ENCODE measurements around the gene ERFE. TPM values are rescaled to one million over a fixed set of nuclear protein-coding genes. Genes with fewer than 3 reads are reported as not detected.

The ERFE gene
- total RNA-seq, 1 experiment from 2014 or later: 2.8 TPM

DNA sequence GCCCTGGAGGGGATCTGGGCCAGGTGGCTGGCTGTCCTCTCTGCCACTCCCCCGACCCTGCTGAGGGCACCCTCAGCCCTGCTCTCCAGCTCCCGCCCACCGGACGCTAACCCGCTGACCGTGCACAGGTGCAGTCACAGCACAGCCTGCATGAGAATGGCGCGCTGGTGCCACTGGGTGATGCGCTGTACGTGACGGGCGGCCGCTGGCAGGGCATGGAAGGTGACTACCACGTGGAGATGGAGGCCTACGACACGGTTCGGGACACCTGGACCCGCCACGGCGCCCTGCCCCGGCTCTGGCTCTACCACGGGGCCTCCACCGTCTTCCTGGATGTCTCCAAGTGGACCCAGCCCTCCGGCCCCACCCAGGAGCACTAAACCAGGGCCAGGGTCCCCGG lies 8.1 kb upstream of the ERFE start:
- Histone ChIP-seq H3K27ac (ENCODE audit: low read length) (no peak overlapping the region), H3K36me3 (ENCODE audit: insufficient read depth, low read length) (no peaks in the 10 kb centered on the region), H3K4me1 (ENCODE audit: low read length) (peaks cover 7% of the 10 kb centered on the region), H3K79me2 (ENCODE audit: low read length) (no peaks in the 10 kb centered on the region), H3K9ac (ENCODE audit: low read length) (no peak overlapping the region), H3K4me2 (ENCODE audit: low read depth, low read length, poor library complexity, severe bottlenecking) (no peak overlapping the region), H3K27me3 (ENCODE audit: low read length) (no peaks in the 10 kb centered on the region), H4K20me1 (ENCODE audit: insufficient read depth, low read depth, low read length) (no peaks in the 10 kb centered on the region), H3K9me3 (ENCODE audit: low read length) (no peaks in the 10 kb centered on the region), H2AFZ (ENCODE audit: low read length) (no peak overlapping the region), H3K4me3 (ENCODE audit: low read length) (no peak overlapping the region), H3K9me2 (replicated peaks; ENCODE audit: insufficient read depth, low read length) (no peaks in the 10 kb centered on the region)
- DNase-seq: no peak

- Histone ChIP-seq H3K9me2 (replicated peaks; ENCODE audit: insufficient read depth, low read length) (no peaks in the 10 kb centered on the region), H3K4me1 (ENCODE audit: low read length) (peaks cover 7% of the 10 kb centered on the region), H3K27ac (ENCODE audit: low read length) (no peak overlapping the region), H3K9ac (ENCODE audit: low read length) (no peak overlapping the region), H3K4me3 (ENCODE audit: low read length) (no peak overlapping the region), H3K79me2 (ENCODE audit: low read length) (no peaks in the 10 kb centered on the region), H2AFZ (ENCODE audit: low read length) (no peak overlapping the region), H3K27me3 (ENCODE audit: low read length) (no peaks in the 10 kb centered on the region), H3K9me3 (ENCODE audit: low read length) (no peaks in the 10 kb centered on the region), H3K4me2 (ENCODE audit: low read depth, low read length, poor library complexity, severe bottlenecking) (no peak overlapping the region), H4K20me1 (ENCODE audit: insufficient read depth, low read depth, low read length) (no peaks in the 10 kb centered on the region), H3K36me3 (ENCODE audit: insufficient read depth, low read length) (no peaks in the 10 kb centered on the region)
- DNase-seq: no peak
Observed at GRCh38 chr2:238151205-238151604, 7.6 kb upstream of the ERFE start.

GRCh38 chr2:238151628-238152235 lies 7.0 kb upstream of the ERFE start:
- no peaks in the 10 kb centered on the region for H3K9me2 ChIP-seq (replicated peaks; ENCODE audit: insufficient read depth, low read length)

GRCh38 chr2:238152771-238153688 lies 5.7 kb upstream of the ERFE start:
- Histone ChIP-seq H3K9me2 (replicated peaks; ENCODE audit: insufficient read depth, low read length) (no peaks in the 10 kb centered on the region), H2AFZ (ENCODE audit: low read length) (no peak overlapping the region), H3K9me3 (ENCODE audit: low read length) (no peaks in the 10 kb centered on the region), H3K4me2 (ENCODE audit: low read depth, low read length, poor library complexity, severe bottlenecking) (no peak overlapping the region), H3K27me3 (ENCODE audit: low read length) (no peaks in the 10 kb centered on the region), H3K4me3 (ENCODE audit: low read length) (no peak overlapping the region), H3K4me1 (ENCODE audit: low read length) (no peaks in the 10 kb centered on the region), H3K36me3 (ENCODE audit: insufficient read depth, low read length) (no peaks in the 10 kb centered on the region), H3K9ac (ENCODE audit: low read length) (no peak overlapping the region), H3K79me2 (ENCODE audit: low read length) (no peaks in the 10 kb centered on the region), H4K20me1 (ENCODE audit: insufficient read depth, low read depth, low read length) (no peaks in the 10 kb centered on the region), H3K27ac (ENCODE audit: low read length) (no peak overlapping the region)
- DNase-seq: peak; percentile 49

More at GRCh38 chr2:238151628-238152235, 7.0 kb upstream of the ERFE start:
- Histone ChIP-seq H2AFZ (ENCODE audit: low read length) (no peak overlapping the region), H3K9ac (ENCODE audit: low read length) (no peak overlapping the region), H3K79me2 (ENCODE audit: low read length) (no peaks in the 10 kb centered on the region), H3K36me3 (ENCODE audit: insufficient read depth, low read length) (no peaks in the 10 kb centered on the region), H3K4me2 (ENCODE audit: low read depth, low read length, poor library complexity, severe bottlenecking) (no peak overlapping the region), H3K9me3 (ENCODE audit: low read length) (no peaks in the 10 kb centered on the region), H3K4me3 (ENCODE audit: low read length) (no peak overlapping the region), H3K27me3 (ENCODE audit: low read length) (no peaks in the 10 kb centered on the region), H3K4me1 (ENCODE audit: low read length) (peaks cover 7% of the 10 kb centered on the region), H3K27ac (ENCODE audit: low read length) (no peak overlapping the region), H4K20me1 (ENCODE audit: insufficient read depth, low read depth, low read length) (no peaks in the 10 kb centered on the region)
- no peak for DNase-seq

DNA sequence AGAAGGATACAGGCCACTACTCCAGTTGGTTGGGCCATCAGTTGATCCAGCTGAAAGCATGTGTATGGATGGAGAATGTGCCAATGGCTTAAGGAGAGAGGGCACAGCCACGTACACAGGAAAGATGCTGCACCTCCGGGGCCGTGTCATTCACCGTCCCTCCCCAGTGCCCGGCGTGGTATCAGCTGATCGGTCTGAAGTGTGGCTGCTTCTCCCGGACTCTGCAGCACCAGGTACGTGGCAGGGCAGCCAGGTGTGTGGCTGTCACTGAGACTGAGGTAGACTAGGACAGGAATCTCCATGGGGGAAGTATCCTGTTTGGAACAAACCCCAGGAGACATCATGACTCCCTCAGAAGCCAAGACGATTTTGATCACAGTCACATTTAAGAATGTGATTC lies 4.2 kb upstream of the ERFE start:
- DNase-seq: no peak
- no peaks in the 10 kb centered on the region for H3K9me3 ChIP-seq (ENCODE audit: low read length)
- H3K79me2 ChIP-seq (ENCODE audit: low read length): no peaks in the 10 kb centered on the region
- no peaks in the 10 kb centered on the region for H4K20me1 ChIP-seq (ENCODE audit: insufficient read depth, low read depth, low read length)
- H3K36me3 ChIP-seq (ENCODE audit: insufficient read depth, low read length): no peaks in the 10 kb centered on the region
- H3K27ac ChIP-seq (ENCODE audit: low read length): no peak overlapping the region
- peaks cover 4% of the 10 kb centered on the region for H3K4me1 ChIP-seq (ENCODE audit: low read length)
- no peak overlapping the region for H3K4me3 ChIP-seq (ENCODE audit: low read length)
- H3K9ac ChIP-seq (ENCODE audit: low read length): no peak overlapping the region
- H2AFZ ChIP-seq (ENCODE audit: low read length): no peak overlapping the region
- H3K9me2 ChIP-seq (replicated peaks; ENCODE audit: insufficient read depth, low read length): no peaks in the 10 kb centered on the region
- no peaks in the 10 kb centered on the region for H3K27me3 ChIP-seq (ENCODE audit: low read length)
- H3K4me2 ChIP-seq (ENCODE audit: low read depth, low read length, poor library complexity, severe bottlenecking): no peak overlapping the region

GRCh38 chr2:238155051-238155760 lies 3.6 kb upstream of the ERFE start:
- H3K4me3 ChIP-seq (ENCODE audit: low read length): no peak overlapping the region
- no peaks in the 10 kb centered on the region for H3K9me2 ChIP-seq (replicated peaks; ENCODE audit: insufficient read depth, low read length)
- peaks cover 10% of the 10 kb centered on the region for H3K4me1 ChIP-seq (ENCODE audit: low read length)
- no peak overlapping the region for H3K4me2 ChIP-seq (ENCODE audit: low read depth, low read length, poor library complexity, severe bottlenecking)
- no peaks in the 10 kb centered on the region for H4K20me1 ChIP-seq (ENCODE audit: insufficient read depth, low read depth, low read length)
- no peaks in the 10 kb centered on the region for H3K27me3 ChIP-seq (ENCODE audit: low read length)
- H3K36me3 ChIP-seq (ENCODE audit: insufficient read depth, low read length): no peaks in the 10 kb centered on the region
- H3K9me3 ChIP-seq (ENCODE audit: low read length): no peaks in the 10 kb centered on the region
- H3K9ac ChIP-seq (ENCODE audit: low read length): no peak overlapping the region
- no peak overlapping the region for H2AFZ ChIP-seq (ENCODE audit: low read length)
- no peak for DNase-seq
- H3K79me2 ChIP-seq (ENCODE audit: low read length): no peaks in the 10 kb centered on the region
- H3K27ac ChIP-seq (ENCODE audit: low read length): no peak overlapping the region

DNA sequence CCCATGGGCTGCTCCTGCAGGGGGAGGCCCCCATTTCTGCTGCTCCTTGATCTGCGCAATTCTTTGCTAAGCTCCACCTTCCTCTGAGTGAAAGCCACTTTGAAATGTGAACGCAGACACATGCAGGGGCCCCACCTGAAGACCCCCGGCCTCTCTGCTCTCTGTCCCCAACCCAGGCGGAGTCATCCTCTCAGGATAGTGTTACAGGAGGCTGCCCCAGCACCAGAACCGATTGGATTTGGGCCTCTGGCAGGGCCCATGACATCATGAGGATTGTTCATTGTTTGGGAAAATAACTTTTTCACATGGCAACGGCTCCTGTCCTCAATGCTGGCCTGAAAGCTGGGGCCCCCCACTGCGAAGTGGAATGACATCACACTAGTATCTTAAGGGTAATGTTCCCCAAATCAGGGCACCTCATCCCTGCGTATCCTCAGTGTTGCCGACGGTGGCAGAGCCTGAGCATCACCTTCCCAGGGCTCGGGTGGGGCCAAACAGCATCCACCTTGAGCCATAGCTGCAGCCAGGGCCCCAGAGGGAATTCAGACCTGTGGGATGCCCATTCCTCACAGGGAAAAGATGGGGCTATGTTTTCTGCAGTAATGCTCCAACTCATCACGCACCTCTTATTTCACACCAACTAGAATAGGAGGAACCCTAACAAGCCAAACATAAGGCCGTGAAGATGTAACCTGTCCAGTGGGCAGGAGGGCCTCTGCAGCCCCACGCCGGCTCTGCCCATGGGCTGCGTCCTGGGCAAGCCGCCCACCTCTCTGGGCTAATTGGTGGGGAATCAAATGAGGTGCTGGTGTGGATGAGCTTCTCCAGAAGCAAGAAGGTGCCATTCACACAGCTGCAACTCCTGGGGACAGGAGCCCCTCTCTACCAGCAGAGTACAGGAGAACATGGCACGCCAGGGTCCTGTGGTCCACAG lies 2.7 kb upstream of the ERFE start:
- Histone ChIP-seq H3K9me3 (ENCODE audit: low read length) (no peaks in the 10 kb centered on the region), H3K79me2 (ENCODE audit: low read length) (no peaks in the 10 kb centered on the region), H3K4me3 (ENCODE audit: low read length) (no peak overlapping the region), H2AFZ (ENCODE audit: low read length) (no peak overlapping the region), H3K36me3 (ENCODE audit: insufficient read depth, low read length) (no peaks in the 10 kb centered on the region), H3K4me1 (ENCODE audit: low read length) (peaks cover 18% of the 10 kb centered on the region), H3K4me2 (ENCODE audit: low read depth, low read length, poor library complexity, severe bottlenecking) (no peak overlapping the region), H4K20me1 (ENCODE audit: insufficient read depth, low read depth, low read length) (no peaks in the 10 kb centered on the region), H3K27me3 (ENCODE audit: low read length) (no peaks in the 10 kb centered on the region), H3K9me2 (replicated peaks; ENCODE audit: insufficient read depth, low read length) (no peaks in the 10 kb centered on the region), H3K9ac (ENCODE audit: low read length) (no peak overlapping the region), H3K27ac (ENCODE audit: low read length) (no peak overlapping the region)
- DNase-seq: no peak

Measured in Karpas-422 (cell line).